ENCODE results near the gene NFIX. TPM values are rescaled to one million over a fixed set of nuclear protein-coding genes. Genes with fewer than 3 reads are reported as not detected.

The NFIX gene
- total and polyA plus RNA-seq, 7 donors: 22.2 to 347 (median 220) TPM

DNA sequence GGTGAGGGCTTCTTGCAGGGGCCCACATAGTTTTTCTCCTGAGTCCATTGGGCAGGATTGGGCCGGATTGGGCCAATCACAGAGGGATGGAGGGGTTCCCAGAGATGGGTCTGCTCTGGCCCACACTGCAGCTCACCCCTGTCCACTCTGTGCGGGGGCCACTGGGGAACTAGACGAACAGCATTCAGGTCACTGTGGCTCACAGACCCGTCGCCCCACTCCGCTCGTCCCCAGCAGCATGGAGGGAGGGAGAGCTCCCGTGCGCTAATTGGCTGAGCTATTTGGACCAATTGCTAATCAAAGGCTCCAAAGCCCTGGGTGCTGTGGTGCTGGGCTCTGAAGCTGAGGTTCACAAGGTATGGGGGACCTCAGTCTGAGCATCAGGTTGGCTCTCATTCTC, 134.1 kb downstream of the NFIX start:
- Histone ChIP-seq H3K4me3 (no peak overlapping the region), H3K36me3 (ENCODE audit: insufficient read depth in 1 of 2, low read depth in 1 of 2) (peaks cover 0 to 4% of the 10 kb centered on the region in 2 donors), H3K9me3 (no peaks in the 10 kb centered on the region), H3K27me3 (ENCODE audit: insufficient read depth in 3 of 3, low read length in 2 of 3) (no peaks in the 10 kb centered on the region), H3K4me1 (no peaks in the 10 kb centered on the region), H3K27ac (no peak overlapping the region)
- DNase-seq (no peak), ATAC-seq (no peak)
- TF ChIP-seq, protein P1, sequence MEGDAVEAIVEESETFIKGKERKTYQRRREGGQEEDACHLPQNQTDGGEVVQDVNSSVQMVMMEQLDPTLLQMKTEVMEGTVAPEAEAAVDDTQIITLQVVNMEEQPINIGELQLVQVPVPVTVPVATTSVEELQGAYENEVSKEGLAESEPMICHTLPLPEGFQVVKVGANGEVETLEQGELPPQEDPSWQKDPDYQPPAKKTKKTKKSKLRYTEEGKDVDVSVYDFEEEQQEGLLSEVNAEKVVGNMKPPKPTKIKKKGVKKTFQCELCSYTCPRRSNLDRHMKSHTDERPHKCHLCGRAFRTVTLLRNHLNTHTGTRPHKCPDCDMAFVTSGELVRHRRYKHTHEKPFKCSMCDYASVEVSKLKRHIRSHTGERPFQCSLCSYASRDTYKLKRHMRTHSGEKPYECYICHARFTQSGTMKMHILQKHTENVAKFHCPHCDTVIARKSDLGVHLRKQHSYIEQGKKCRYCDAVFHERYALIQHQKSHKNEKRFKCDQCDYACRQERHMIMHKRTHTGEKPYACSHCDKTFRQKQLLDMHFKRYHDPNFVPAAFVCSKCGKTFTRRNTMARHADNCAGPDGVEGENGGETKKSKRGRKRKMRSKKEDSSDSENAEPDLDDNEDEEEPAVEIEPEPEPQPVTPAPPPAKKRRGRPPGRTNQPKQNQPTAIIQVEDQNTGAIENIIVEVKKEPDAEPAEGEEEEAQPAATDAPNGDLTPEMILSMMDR (IDR thresholded peaks at IDR 0.05): no peak
- intact Hi-C loops (cut with DNase I): no loop called here
- 93 to 98% (median 94%) methylated on average over 9 of the region's 9 CpGs for WGBS, 3 donors

DNA sequence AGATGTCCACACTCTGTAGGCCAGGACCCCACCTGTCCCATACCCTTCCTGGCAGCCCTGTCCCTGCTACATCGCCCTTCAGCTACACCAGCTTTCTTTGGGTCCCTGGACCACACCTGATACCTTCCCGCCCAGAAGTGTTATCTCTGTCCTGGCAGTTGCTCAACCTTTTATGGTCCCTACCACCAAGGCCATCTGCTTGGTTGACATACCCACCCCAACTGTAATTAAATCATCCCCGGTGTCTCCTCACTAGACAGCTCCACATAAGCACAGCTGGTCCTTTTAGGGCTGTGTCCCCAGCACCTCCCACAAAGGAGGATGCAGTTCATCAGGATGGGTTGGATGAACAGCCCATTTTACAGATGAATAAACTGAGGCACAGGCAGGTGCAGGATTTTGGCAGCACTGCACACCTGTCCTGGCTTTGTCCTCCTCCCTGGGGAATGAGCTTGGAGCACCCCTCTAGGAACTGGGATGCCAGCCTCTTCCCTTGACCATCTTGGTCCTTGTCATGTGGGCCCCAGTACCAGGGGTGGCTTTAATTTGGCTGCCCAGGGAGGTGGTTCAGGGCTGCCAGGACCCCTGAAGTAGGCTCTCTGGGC, 135.7 kb downstream of the NFIX start:
- Histone ChIP-seq H3K36me3 (ENCODE audit: insufficient read depth in 1 of 2, low read depth in 1 of 2) (peaks cover 0 to 12% of the 10 kb centered on the region in 2 donors), H3K9me3 (no peaks in the 10 kb centered on the region), H3K27ac (no peak overlapping the region), H3K4me3 (no peak overlapping the region), H3K4me1 (no peaks in the 10 kb centered on the region), H3K27me3 (ENCODE audit: insufficient read depth in 3 of 3, low read length in 2 of 3) (no peaks in the 10 kb centered on the region)
- 90 to 94% (median 94%) methylated on average over 3 of the region's 3 CpGs for WGBS, 3 donors
- TF ChIP-seq, protein P1 (IDR thresholded peaks at IDR 0.05): no peak
- no peak for DNase-seq
- intact Hi-C loops (cut with DNase I): no loop called here
- ATAC-seq: no peak

DNA sequence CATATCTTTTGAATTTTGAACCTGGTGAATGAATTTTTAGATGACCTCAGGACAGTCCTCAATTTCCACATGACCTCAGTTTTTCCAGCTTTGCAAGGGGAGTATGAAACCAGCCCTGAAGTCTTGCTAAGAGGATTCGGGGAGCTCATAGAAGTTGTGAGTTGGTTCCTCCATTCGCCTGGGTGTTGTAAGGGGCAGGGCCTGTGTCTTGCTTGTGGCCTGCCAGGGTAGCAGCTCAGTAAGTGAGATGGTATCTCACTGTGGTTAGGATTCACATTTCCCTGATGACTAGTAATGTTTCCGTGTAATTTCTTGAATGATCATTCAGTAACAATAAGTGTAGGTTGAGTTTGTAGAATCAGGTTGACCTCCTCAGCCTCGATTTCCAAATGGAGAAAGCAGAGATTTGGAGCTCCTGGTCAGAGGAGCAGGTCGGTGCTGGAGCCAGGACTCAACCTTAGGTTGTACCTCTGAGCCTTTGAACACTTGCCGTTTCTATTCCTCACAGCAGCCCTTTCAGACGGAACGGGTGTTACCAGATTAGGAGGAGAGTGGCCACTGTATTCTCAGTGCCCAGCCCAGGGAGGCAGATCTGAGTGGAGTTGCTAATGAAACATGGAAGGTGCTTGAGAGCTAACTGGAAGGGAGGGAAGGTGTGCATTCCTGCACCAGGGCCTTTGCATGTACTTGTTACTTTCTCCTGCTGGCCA, 137.4 kb downstream of the NFIX start:
- DNase-seq (no peak), ATAC-seq (no peak)
- WGBS, 3 donors: 82 to 90% (median 87%) methylated on average over 8 of the region's 8 CpGs
- H3K9me3 ChIP-seq: no peaks in the 10 kb centered on the region
- intact Hi-C loops (cut with DNase I): no loop called here
- TF ChIP-seq, protein P1 (IDR thresholded peaks at IDR 0.05): no peak
- H3K27ac ChIP-seq: peak overlapping the region; percentile 30
- H3K36me3 ChIP-seq (ENCODE audit: insufficient read depth in 1 of 2, low read depth in 1 of 2): peaks cover 0 to 26% of the 10 kb centered on the region in 2 donors
- H3K27me3 ChIP-seq (ENCODE audit: insufficient read depth in 3 of 3, low read length in 2 of 3): no peaks in the 10 kb centered on the region
- H3K4me1 ChIP-seq: no peaks in the 10 kb centered on the region
- no peak overlapping the region for H3K4me3 ChIP-seq

- H3K4me3 ChIP-seq: no peak overlapping the region
- no peaks in the 10 kb centered on the region for H3K9me3 ChIP-seq
- H3K27ac ChIP-seq: peak overlapping the region; percentile 30
- H3K36me3 ChIP-seq (ENCODE audit: insufficient read depth in 1 of 2, low read depth in 1 of 2): peaks cover 0 to 33% of the 10 kb centered on the region in 2 donors
- 57 to 66% (median 59%) methylated on average over 12 of the region's 12 CpGs for WGBS, 3 donors
- no peaks in the 10 kb centered on the region for H3K27me3 ChIP-seq (ENCODE audit: insufficient read depth in 3 of 3, low read length in 2 of 3)
- DNase-seq (no peak), ATAC-seq (no peak)
- H3K4me1 ChIP-seq: no peaks in the 10 kb centered on the region
- TF ChIP-seq, protein P1 (IDR thresholded peaks at IDR 0.05): no peak
- intact Hi-C loops (cut with DNase I): no loop called here
Observed at GRCh38 chr19:13133241-13133870, 138.1 kb downstream of the NFIX start.

All from psoas muscle (tissue), 8 donors.